ENCODE measurements around the gene C11orf68. TPM values are rescaled to one million over a fixed set of nuclear protein-coding genes. Genes with fewer than 3 reads are reported as not detected.

Gene C11orf68
- total RNA-seq, 2 experiments from 2014 or later, result 28.4 to 28.5 TPM

DNA sequence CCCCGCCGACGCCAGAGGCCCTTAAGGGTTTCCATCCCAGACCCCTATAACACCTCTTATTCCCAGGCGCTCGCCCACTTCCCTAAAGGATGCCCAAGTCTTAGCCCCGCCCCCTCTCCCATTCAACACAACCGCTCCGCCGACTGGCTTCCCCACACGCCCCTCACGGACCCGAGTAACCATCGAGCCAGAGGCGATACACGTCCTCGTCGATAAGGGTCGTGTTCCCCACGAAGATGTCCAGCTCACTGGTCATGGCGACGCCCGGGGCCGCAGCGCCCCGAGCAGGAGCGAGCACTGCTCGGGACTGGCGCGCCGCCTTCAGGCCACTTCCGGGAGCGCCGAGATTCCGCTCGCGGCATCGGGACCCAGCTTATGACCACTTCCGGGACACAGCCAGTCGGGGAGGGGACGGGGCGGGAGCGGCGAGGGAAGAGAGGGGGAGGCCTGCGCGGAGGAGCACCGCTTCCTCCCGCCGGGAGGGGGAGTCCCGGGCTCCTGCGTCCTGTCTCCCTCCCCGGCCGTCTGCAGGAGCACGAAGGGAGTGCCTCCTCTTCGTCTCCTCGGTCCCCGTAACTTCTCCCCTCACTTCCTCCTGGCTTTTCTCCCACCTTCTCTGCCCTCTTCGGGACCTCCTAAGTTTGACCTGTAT lies 30.6 kb downstream of the C11orf68 start, which contains the start of gene FIBP:
FIBP (minus strand) TSS at position 309 of the 652 bp plus-strand sequence; CDS start at position 256, 53 bp downstream.
- H3K4me3 Mint-ChIP-seq, result peak within 1 kb of the TSS; percentile 98
- ChIA-PET CTCF (interaction anchor here (0.7 to 19.5 kb wide), 36 partner anchors 9 to 313 kb away, joined by 3 to 584 read pairs (median 6); partner anchors contain the start of genes AP5B1, BANF1, C11orf68 and CFL1), POLR2A (interaction anchor here (0.8 to 19.3 kb wide), 12 partner anchors 8 to 114 kb away, joined by 3 to 305 read pairs (median 8); partner anchors contain the start of genes BANF1, C11orf68, CFL1 and CTSW)
- peak within 1 kb of the TSS; percentile 96 for H3K27ac Mint-ChIP-seq
- DNase-seq, result peak; percentile 98
- H3K27me3 Mint-ChIP-seq (ENCODE audit: low read depth), result no peaks in the 10 kb centered on the region
- H3K9me3 Mint-ChIP-seq (ENCODE audit: insufficient read depth), result no peaks in the 10 kb centered on the region
- H3K36me3 Mint-ChIP-seq (ENCODE audit: low read depth), result peaks cover 47% of the 10 kb centered on the region
- H3K4me1 Mint-ChIP-seq (ENCODE audit: low read depth), result peaks cover 70% of the 10 kb centered on the region
- ATAC-seq, result peak; percentile 62

DNA sequence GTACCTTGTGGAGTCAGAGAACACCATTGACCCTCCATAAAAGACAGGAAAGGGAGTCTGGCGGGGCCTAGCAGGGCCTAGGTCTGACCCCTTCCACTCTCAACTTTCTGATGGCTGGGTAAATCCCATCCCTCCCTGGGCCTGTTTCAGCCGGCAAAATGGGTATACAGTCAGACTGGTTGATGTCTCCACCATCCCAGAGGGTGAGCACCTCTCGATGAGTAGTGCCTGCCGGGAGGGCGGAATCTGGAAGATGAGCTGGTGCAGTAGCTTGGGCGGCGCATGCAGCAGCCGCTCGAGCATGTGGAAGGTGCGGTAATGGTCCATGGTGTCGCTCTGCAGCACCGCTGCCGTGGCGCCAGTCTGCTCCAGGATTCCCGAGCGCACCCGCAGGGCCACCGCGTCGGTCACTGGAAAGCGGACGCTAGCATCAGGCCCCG lies 31.1 kb downstream of the C11orf68 start:
- CTCF ChIA-PET, result interaction anchor here (0.8 to 19.5 kb wide), 34 partner anchors 8 to 183 kb away, joined by 3 to 584 read pairs (median 6); partner anchors contain the start of genes AP5B1, BANF1, C11orf68 and CFL1
- POLR2A ChIA-PET, result interaction anchor here (0.6 to 19.3 kb wide), 12 partner anchors 8 to 115 kb away, joined by 3 to 305 read pairs (median 6); partner anchors contain the start of genes BANF1, CFL1, CTSW and EIF1AD
- Mint-ChIP-seq H3K4me3 (peak overlapping the region; percentile 98), H3K9me3 (ENCODE audit: insufficient read depth) (no peaks in the 10 kb centered on the region), H3K27ac (peak overlapping the region; percentile 96), H3K27me3 (ENCODE audit: low read depth) (no peaks in the 10 kb centered on the region), H3K36me3 (ENCODE audit: low read depth) (peaks cover 51% of the 10 kb centered on the region), H3K4me1 (ENCODE audit: low read depth) (peaks cover 69% of the 10 kb centered on the region)
- ATAC-seq, result no peak
- DNase-seq, result no peak

DNA sequence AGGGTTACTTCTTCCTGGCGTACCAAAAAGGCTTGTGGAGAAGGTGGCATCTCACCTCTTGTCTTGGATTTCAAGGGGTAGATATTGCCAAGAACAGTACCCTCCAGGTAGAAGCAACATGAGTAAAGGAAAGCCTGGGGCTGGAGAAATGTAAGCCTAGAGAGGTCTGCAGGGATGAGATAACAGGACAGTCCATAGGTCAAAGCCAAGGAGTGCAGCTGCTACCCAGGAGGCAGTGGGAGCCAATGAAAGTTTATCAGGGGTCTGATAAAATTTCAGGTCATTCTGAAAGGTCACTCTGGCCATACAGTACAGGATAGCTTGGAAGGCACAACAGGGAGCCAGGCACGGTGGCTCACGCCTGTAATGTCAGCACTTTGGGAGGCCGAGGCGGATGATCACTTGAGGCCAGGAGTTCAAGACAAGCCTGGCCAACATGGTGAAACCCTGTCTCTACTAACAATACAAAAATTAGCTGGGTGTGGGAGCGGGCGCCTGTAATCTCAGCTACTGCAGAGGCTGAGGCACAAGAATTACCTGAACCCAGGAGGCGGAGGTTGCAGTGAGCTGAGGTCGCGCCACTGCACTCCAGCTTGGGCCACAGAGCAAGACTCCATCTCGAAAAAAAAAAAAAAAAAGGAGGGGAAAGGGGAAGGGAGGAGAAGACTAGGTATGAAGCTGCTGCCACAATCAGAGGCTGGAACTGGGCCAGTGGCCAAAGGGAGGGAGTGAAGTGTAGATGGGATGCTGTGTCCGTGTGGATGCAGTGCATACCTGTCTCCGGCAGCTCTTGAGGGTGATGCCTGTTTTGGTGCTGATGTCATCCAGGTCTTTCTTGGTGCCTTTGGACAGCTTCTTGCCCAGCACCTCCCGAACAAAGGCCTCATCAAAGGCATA lies 31.8 kb downstream of the C11orf68 start:
- POLR2A ChIA-PET, result interaction anchor here (0.5 to 19.3 kb wide), 3 partner anchors 33 to 86 kb away, joined by 3 to 305 read pairs (median 3); partner anchors contain the start of genes CFL1 and MUS81
- Mint-ChIP-seq H3K9me3 (ENCODE audit: insufficient read depth) (no peaks in the 10 kb centered on the region), H3K36me3 (ENCODE audit: low read depth) (peaks cover 49% of the 10 kb centered on the region), H3K4me3 (peak overlapping the region; percentile 98), H3K4me1 (ENCODE audit: low read depth) (peaks cover 69% of the 10 kb centered on the region), H3K27ac (peak overlapping the region; percentile 96), H3K27me3 (ENCODE audit: low read depth) (no peaks in the 10 kb centered on the region)
- CTCF ChIA-PET, result interaction anchor here (0.7 to 19.5 kb wide), 23 partner anchors 9 to 175 kb away, joined by 3 to 584 read pairs (median 7); partner anchors contain the start of genes AP5B1, C11orf68, CFL1 and EFEMP2
- DNase-seq, result no peak
- ATAC-seq, result no peak

DNA sequence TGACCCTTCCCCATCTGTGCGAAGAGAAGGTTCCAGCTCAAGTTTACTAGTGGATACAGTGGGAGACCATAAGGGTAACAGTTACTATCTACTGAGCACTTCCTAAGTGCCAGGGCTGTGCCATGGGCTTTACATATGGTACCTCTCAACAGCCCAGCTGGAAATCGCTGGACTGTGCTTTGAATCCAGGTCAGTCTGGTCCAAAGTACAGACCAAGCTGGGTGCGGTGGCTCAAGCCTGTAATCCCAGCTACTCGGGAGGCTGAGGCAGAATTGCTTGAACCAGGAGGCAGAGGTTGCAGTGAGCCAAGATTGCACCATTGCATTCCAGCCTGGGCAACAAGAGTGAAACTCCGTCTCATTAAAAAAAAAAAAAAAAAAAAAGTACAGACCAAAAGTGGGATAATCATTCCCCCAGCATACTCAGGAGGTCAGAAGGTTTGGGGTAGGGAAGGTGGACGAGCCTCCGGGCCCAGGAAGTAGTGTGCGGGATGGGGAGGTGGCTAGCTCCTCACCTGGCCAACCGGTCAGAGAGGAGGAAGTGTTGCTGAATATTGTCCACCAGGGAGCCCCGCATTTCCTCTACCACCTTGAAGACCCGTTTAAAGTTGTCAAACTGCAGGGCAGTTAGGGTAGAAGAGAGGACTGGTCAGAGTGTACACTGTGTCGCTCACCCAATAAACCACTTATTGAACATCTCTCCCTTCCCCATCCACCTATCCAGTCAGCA lies 32.9 kb downstream of the C11orf68 start:
- peaks cover 80% of the 10 kb centered on the region for H3K4me1 Mint-ChIP-seq (ENCODE audit: low read depth)

DNA sequence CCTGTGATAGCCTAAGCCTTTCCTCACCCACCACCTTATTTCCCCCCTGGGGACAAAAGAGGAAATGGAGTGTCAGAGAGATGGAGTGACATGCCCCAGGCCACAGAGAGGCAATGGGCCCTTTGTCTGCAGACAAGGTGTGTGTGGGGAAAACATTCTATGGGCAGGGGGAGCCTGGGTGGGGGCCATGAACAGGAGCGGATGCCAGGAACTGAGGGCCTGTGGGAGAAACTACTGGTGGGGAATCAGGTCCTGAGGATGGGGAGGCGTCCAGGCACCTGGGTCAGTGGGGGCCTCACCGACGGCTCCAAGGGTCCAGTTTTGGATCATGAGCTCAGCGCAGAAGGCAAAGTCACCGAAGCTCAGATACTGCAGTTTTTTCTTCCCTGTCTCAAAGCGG lies 33.6 kb downstream of the C11orf68 start:
- DNase-seq (no peak), ATAC-seq (no peak)
- Mint-ChIP-seq H3K4me1 (ENCODE audit: low read depth) (peaks cover 85% of the 10 kb centered on the region), H3K36me3 (ENCODE audit: low read depth) (peaks cover 56% of the 10 kb centered on the region), H3K4me3 (no peak overlapping the region), H3K9me3 (ENCODE audit: insufficient read depth) (no peaks in the 10 kb centered on the region), H3K27me3 (ENCODE audit: low read depth) (no peaks in the 10 kb centered on the region), H3K27ac (peak overlapping the region; percentile 77)
- POLR2A ChIA-PET, result interaction anchor here (1.1 to 19.3 kb wide), 9 partner anchors 9 to 173 kb away, joined by 3 to 305 read pairs (median 7); partner anchors contain the start of genes CFL1, KAT5 and MUS81
- CTCF ChIA-PET, result interaction anchor here (0.6 to 19.5 kb wide), 47 partner anchors 9 to 382 kb away, joined by 3 to 584 read pairs (median 7); partner anchors contain the start of genes AP5B1, C11orf68, CFL1 and EFEMP2

More for the DNA sequence above, 32.9 kb downstream of the C11orf68 start:
- CTCF ChIA-PET, result interaction anchor here (0.6 to 19.5 kb wide), 27 partner anchors 8 to 214 kb away, joined by 3 to 584 read pairs (median 10); partner anchors contain the start of genes AP5B1, C11orf68, CFL1 and EFEMP2
- ATAC-seq (no peak), DNase-seq (no peak)
- Mint-ChIP-seq H3K27ac (no peak overlapping the region), H3K36me3 (ENCODE audit: low read depth) (peaks cover 48% of the 10 kb centered on the region), H3K27me3 (ENCODE audit: low read depth) (no peaks in the 10 kb centered on the region), H3K4me3 (peak overlapping the region; percentile 98), H3K9me3 (ENCODE audit: insufficient read depth) (no peaks in the 10 kb centered on the region)
- POLR2A ChIA-PET, result interaction anchor here (0.5 to 19.3 kb wide), 7 partner anchors 8 to 174 kb away, joined by 3 to 305 read pairs (median 8); partner anchors contain the start of genes CFL1, KAT5 and MUS81

DNA sequence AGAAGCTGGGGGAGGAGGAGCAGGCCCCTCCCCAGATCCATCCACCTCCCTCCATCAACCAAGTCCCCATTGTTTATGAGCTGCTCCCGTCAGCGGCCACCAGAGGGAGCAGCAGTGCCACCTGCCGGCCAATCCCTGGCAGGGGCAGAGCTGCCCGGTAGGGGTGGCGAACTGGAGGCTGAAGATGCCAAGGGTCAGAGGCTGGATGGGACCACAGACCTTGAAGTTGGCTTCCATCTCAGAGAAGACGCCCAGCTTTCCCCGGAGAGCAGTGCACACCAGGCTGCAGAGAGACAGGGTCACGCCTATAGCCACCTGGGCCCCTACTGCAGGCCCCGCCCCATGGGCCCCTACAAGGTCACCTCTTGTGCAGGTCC lies 34.2 kb downstream of the C11orf68 start:
- Mint-ChIP-seq H3K4me1 (ENCODE audit: low read depth) (peaks cover 85% of the 10 kb centered on the region), H3K27ac (peak overlapping the region; percentile 77), H3K9me3 (ENCODE audit: insufficient read depth) (no peaks in the 10 kb centered on the region), H3K27me3 (ENCODE audit: low read depth) (no peaks in the 10 kb centered on the region), H3K36me3 (ENCODE audit: low read depth) (peaks cover 56% of the 10 kb centered on the region), H3K4me3 (peak overlapping the region; percentile 42)
- ATAC-seq, result peak; percentile 50
- ChIA-PET CTCF (interaction anchor here (0.6 to 19.5 kb wide), 49 partner anchors 9 to 383 kb away, joined by 3 to 584 read pairs (median 6); partner anchors contain the start of genes AP5B1, C11orf68, CFL1 and EFEMP2), POLR2A (interaction anchor here (0.7 to 19.3 kb wide), 11 partner anchors 9 to 173 kb away, joined by 3 to 305 read pairs (median 6); partner anchors contain the start of genes BANF1, CFL1, EIF1AD and KAT5)
- DNase-seq, result peak; percentile 88

DNA sequence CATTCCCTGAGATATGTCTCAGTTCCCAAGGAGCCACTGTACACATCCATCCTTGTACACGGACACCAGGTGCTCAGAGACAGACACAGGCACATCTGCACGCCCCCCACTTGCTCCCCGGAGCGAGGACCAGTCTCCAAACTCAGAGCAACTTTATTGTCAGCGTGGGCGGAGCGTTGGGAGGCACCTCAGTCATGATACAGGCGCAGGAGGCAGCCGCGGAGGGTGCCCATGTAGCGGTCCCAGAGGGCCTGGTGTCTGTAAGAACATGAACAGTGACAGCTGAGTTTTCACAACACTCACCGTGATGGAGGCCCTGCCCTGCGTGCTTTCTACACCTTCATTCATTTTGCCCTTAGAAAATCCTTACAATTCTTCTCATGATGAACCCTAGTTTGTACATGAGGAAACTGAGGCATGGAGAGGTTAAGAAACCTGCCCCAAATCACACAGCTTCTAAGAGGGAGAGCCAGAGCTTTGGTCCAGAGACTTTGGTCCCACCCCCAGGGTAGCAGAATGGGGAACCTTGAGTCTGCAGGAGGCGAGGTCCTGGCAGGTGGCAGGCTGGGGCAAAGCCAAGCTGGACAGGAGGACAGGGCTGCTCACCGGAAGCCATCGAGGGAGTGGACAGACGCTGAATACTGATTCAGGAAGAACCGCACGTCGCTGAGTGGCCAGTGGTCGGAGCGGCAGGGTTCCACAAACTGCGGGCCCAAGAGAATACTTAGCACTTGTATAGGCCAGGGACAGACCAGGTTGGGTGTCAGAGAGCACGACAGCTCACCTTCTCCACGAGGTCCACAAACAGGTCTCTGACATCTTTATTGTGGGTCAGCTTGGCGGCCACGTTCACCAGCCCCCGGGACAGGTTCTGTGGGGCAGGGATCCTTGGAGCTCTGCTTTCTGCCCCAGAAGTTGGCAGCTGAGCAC lies 34.8 kb downstream of the C11orf68 start:
- H3K9me3 Mint-ChIP-seq (ENCODE audit: insufficient read depth), result no peaks in the 10 kb centered on the region
- CTCF ChIA-PET, result interaction anchor here (0.6 to 19.5 kb wide), 47 partner anchors 8 to 384 kb away, joined by 3 to 584 read pairs (median 7); partner anchors contain the start of genes AP5B1, C11orf68, CFL1 and EFEMP2
- POLR2A ChIA-PET, result interaction anchor here (0.7 to 19.3 kb wide), 9 partner anchors 10 to 172 kb away, joined by 3 to 305 read pairs (median 6); partner anchors contain the start of genes BANF1, CFL1, EIF1AD and KAT5
- ATAC-seq, result no peak
- peak overlapping the region; percentile 42 for H3K4me3 Mint-ChIP-seq
- peaks cover 85% of the 10 kb centered on the region for H3K4me1 Mint-ChIP-seq (ENCODE audit: low read depth)
- peaks cover 59% of the 10 kb centered on the region for H3K36me3 Mint-ChIP-seq (ENCODE audit: low read depth)
- peak overlapping the region; percentile 77 for H3K27ac Mint-ChIP-seq
- no peaks in the 10 kb centered on the region for H3K27me3 Mint-ChIP-seq (ENCODE audit: low read depth)
- no peak for DNase-seq

DNA sequence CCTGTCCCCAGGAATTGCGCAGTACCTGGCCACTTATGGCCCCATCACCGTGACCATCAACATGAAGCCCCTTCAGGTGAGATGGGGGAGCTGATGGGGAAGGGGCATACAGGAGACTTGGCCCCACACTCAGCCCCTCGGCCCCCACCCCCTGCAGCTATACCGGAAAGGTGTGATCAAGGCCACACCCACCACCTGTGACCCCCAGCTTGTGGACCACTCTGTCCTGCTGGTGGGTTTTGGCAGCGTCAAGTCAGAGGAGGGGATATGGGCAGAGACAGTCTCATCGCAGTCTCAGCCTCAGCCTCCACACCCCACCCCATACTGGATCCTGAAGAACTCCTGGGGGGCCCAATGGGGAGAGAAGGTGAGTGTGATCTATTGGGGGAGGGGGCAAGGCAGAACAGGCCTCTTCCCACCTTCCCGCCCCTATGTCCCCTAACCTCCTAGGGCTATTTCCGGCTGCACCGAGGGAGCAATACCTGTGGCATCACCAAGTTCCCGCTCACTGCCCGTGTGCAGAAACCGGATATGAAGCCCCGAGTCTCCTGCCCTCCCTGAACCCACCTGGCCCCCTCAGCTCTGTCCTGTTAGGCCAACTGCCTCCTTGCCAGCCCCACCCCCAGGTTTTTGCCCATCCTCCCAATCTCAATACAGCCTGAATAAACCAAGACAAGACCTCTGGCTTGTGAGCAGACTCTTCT lies 35.7 kb downstream of the C11orf68 start:
- H3K9me3 Mint-ChIP-seq (ENCODE audit: insufficient read depth), result no peaks in the 10 kb centered on the region
- DNase-seq (no peak), ATAC-seq (no peak)
- POLR2A ChIA-PET, result interaction anchor here (1.5 to 19.3 kb wide), 2 partner anchors 29 to 105 kb away, joined by 6 to 305 read pairs; partner anchors contain the start of genes CFL1 and MUS81
- peak overlapping the region; percentile 18 for H3K4me3 Mint-ChIP-seq
- H3K27ac Mint-ChIP-seq, result peak overlapping the region; percentile 93
- no peaks in the 10 kb centered on the region for H3K27me3 Mint-ChIP-seq (ENCODE audit: low read depth)
- peaks cover 87% of the 10 kb centered on the region for H3K4me1 Mint-ChIP-seq (ENCODE audit: low read depth)
- H3K36me3 Mint-ChIP-seq (ENCODE audit: low read depth), result peaks cover 58% of the 10 kb centered on the region
- CTCF ChIA-PET, result interaction anchor here (1.4 to 19.5 kb wide), 17 partner anchors 11 to 245 kb away, joined by 4 to 584 read pairs (median 15); partner anchors contain the start of genes AP5B1, CFL1, EFEMP2 and FOSL1
